ENCODE results near the gene DDX39B.

Gene DDX39B

GRCh38 chr6:31546958-31547726 is 5.3 kb upstream of the DDX39B start, which contains the start of gene NFKBIL1:
TSS of gene NFKBIL1 (plus strand) at chr6:31547608. CDS start at chr6:31547695, 87 bp downstream.
- peak; percentile 98 for DNase-seq

- peak; percentile 79 for DNase-seq
Measured at GRCh38 chr6:31546339-31546957, 4.6 kb upstream of the DDX39B start, which contains the start of gene ATP6V1G2. TSS of gene ATP6V1G2 (minus strand) at chr6:31546608. CDS start at chr6:31546559, 49 bp downstream.

- DNase-seq, result no peak
Measured at GRCh38 chr6:31545291-31545690, 3.5 kb upstream of the DDX39B start.

- DNase-seq, result no peak
Measured at GRCh38 chr6:31544676-31545075, 2.9 kb upstream of the DDX39B start.

- DNase-seq, result no peak
Measured at GRCh38 chr6:31543639-31544038, 1.8 kb upstream of the DDX39B start.

- DNase-seq, result peak; percentile 68
Measured at GRCh38 chr6:31541059-31541657, 645 bp downstream of the DDX39B start.

GRCh38 chr6:31540640-31541039 is 1.2 kb downstream of the DDX39B start:
- no peak for DNase-seq

GRCh38 chr6:31538805-31539400 is 2.9 kb downstream of the DDX39B start:
- no peak for DNase-seq

GRCh38 chr6:31535538-31536324 is 6.1 kb downstream of the DDX39B start:
- DNase-seq, result no peak

GRCh38 chr6:31534521-31535040 is 7.2 kb downstream of the DDX39B start:
- no peak for DNase-seq

- DNase-seq, result no peak
Measured at GRCh38 chr6:31534011-31534410, 7.8 kb downstream of the DDX39B start.

GRCh38 chr6:31533455-31533841 is 8.4 kb downstream of the DDX39B start:
- DNase-seq, result no peak

- no peak for DNase-seq
Measured at GRCh38 chr6:31532644-31533454, 9.0 kb downstream of the DDX39B start.

GRCh38 chr6:31531771-31532643 is 9.8 kb downstream of the DDX39B start:
- no peak for DNase-seq

GRCh38 chr6:31531162-31531561 is 10.6 kb downstream of the DDX39B start:
- no peak for DNase-seq

- no peak for DNase-seq
Measured at GRCh38 chr6:31530659-31531058, 11.1 kb downstream of the DDX39B start.

GRCh38 chr6:31529329-31530150 is 12.3 kb downstream of the DDX39B start:
- DNase-seq, result no peak

- no peak for DNase-seq
Measured at GRCh38 chr6:31528821-31529328, 12.9 kb downstream of the DDX39B start, which contains the start of gene MCCD1. TSS of gene MCCD1 (plus strand) at chr6:31528962. CDS start at chr6:31529015, 53 bp downstream.

GRCh38 chr6:31528307-31528777 is 13.5 kb downstream of the DDX39B start:
- no peak for DNase-seq
